Neural progenitor cell (in vitro differentiated cells): Measurements from ENCODE around the gene POLN. TPM values are rescaled to one million over a fixed set of nuclear protein-coding genes. Genes with fewer than 3 reads are reported as not detected.

Experiments used
- DNase-seq: peaks from one replicate; pipeline ENCODE4 v3.0.0-alpha.2; 2016; ENCODE audit warnings: low spot score
- H2AFZ ChIP-seq: fragments of 200-600 bp; sonication (generic); replicated peaks from 2 replicates; pipeline ENCODE4 v1.6.1; 2016; ENCODE audit warnings: antibody characterized with exemption
- H3F3A ChIP-seq: fragments of 200-600 bp; sonication (generic); 2 replicates; pipeline ENCODE4 v1.6.1; 2016; ENCODE audit warnings: antibody characterized with exemption, low read depth
- H3K27ac ChIP-seq: fragments of 200-600 bp; sonication (generic); 2 replicates; pipeline ENCODE4 v1.5.1; 2016; ENCODE audit warnings: mild to moderate bottlenecking
- H3K27me3 ChIP-seq: fragments of 200-600 bp; sonication (generic); 2 replicates; pipeline ENCODE4 v1.6.1; 2016; ENCODE audit warnings: mild to moderate bottlenecking, moderate library complexity
- H3K36me3 ChIP-seq: fragments of 200-600 bp; sonication (generic); 2 replicates; pipeline ENCODE4 v1.5.1; 2016
- H3K4me1 ChIP-seq: fragments of 200-600 bp; sonication (generic); 2 replicates; pipeline ENCODE4 v1.6.1; 2016; ENCODE audit warnings: mixed run types
- H3K4me2 ChIP-seq: fragments of 200-600 bp; sonication (generic); 2 replicates; pipeline ENCODE4 v1.6.1; 2016
- H3K4me3 ChIP-seq: fragments of 200-600 bp; sonication (generic); 2 replicates; pipeline ENCODE4 v1.5.1; 2016
- H3K79me2 ChIP-seq: fragments of 200-600 bp; sonication (generic); 2 replicates; pipeline ENCODE4 v1.6.1; 2016; ENCODE audit warnings: low read depth
- H3K9ac ChIP-seq: fragments of 200-600 bp; sonication (generic); 2 replicates; pipeline ENCODE4 v1.6.1; 2016
- H3K9me3 ChIP-seq: fragments of 200-600 bp; sonication (generic); 2 replicates; pipeline ENCODE4 v1.5.1; 2016; ENCODE audit warnings: low read depth
- H4K20me1 ChIP-seq: fragments of 200-600 bp; sonication (generic); 2 replicates; pipeline ENCODE4 v1.6.1; 2016; ENCODE audit warnings: low read depth
- H3K27ac Mint-ChIP-seq: 3 replicates; pipeline ENCODE4 v1.8.0; 2021; ENCODE audit warnings: mixed read lengths
- H3K27me3 Mint-ChIP-seq: 2 replicates; pipeline ENCODE4 v1.8.0; 2022; ENCODE audit warnings: low read depth, mild to moderate bottlenecking, inconsistent platforms, moderate library complexity, mixed read lengths; ENCODE audit not compliant: insufficient read depth
- H3K36me3 Mint-ChIP-seq: 3 replicates; pipeline ENCODE4 v1.8.0; 2021; ENCODE audit warnings: mixed read lengths
- H3K4me1 Mint-ChIP-seq: 3 replicates; pipeline ENCODE4 v1.8.0; 2021; ENCODE audit warnings: mixed read lengths
- H3K4me3 Mint-ChIP-seq: 3 replicates; pipeline ENCODE4 v1.8.0; 2021; ENCODE audit warnings: mild to moderate bottlenecking, moderate library complexity, mixed read lengths
- H3K9me3 Mint-ChIP-seq: 3 replicates; pipeline ENCODE4 v1.8.0; 2020; ENCODE audit warnings: mixed read lengths
- EZH2 ChIP-seq: fragments of 200-600 bp; sonication (generic); IDR thresholded peaks from 2 replicates; pipeline ENCODE4 v1.6.1; 2017; ENCODE audit warnings: antibody characterized with exemption, mild to moderate bottlenecking, moderate library complexity
- EZH2phosphoT487 ChIP-seq: fragments of 200-600 bp; sonication (generic); IDR thresholded peaks from 2 replicates; pipeline ENCODE4 v1.6.1; 2017; ENCODE audit warnings: antibody characterized with exemption
- total RNA-seq: library from RNA; depleted of rRNA; stranded (reverse); fragments of >200 nt; gene quantifications from 2 replicates; pipeline ENCODE4 v1.2.3, GENCODE V29; 2015; ENCODE audit warnings: low replicate concordance
- TF ChIP-seq, protein P1 (sequence below): fragments of 200-600 bp; sonication (generic); IDR thresholded peaks from 2 replicates; pipeline ENCODE4 v1.5.1; 2017; ENCODE audit warnings: antibody characterized with exemption, mild to moderate bottlenecking

Gene POLN
- total RNA-seq, 1 donor from 2014 or later: 1.7 TPM

DNA sequence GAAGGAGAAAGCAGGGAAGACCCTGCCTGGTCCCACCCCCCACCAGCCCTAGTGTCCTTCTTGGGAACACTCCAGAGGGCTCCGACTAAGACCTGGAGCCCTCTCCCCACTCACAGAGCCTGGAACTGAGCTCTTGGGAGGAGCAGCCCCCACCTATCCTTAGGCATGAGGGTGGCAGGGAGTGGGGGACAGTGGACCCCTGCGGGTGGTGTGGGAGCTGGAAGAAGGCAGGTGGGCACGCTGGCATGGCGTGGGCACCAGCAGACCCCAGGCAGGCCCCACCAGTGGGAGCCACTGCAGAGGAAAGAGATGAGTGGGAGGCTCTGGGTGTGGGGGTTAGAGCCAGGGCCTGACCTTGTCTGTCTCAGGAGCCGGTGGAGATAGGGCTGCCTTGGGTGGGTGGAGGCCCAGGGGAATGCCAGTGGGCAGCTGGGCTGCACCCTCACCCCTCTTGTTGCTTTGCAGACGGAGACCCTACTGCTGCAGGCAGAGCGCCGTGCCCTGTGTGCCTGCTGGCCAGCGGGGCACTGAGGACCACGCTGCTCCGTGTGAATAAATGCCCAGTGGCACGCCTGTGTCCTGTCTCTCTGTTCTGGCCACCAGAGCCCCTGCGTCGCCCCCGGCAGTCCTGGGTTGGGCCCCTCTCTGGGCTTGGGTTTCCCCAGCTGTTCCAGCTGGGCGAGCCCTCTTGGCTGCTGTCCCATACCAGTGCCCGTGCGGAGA, 198.4 kb downstream of the POLN start:
- Histone ChIP-seq H3K4me2 (no peak overlapping the region), H3K27me3 (peaks cover 49% of the 10 kb centered on the region), H3K9ac (no peak overlapping the region), H3K9me3 (no peaks in the 10 kb centered on the region), H3K4me3 (no peak overlapping the region), H3F3A (peaks cover 7% of the 10 kb centered on the region), H2AFZ (no peak overlapping the region), H3K4me1 (peaks cover 5% of the 10 kb centered on the region), H3K36me3 (no peaks in the 10 kb centered on the region), H4K20me1 (peaks cover 14% of the 10 kb centered on the region), H3K79me2 (no peaks in the 10 kb centered on the region), H3K27ac (no peak overlapping the region)
- Mint-ChIP-seq H3K9me3 (no peaks in the 10 kb centered on the region), H3K4me1 (peaks cover 8% of the 10 kb centered on the region), H3K36me3 (peaks cover 2% of the 10 kb centered on the region), H3K27me3 (peaks cover 24% of the 10 kb centered on the region), H3K4me3 (peak overlapping the region; percentile 90), H3K27ac (no peak overlapping the region)
- TF ChIP-seq EZH2phosphoT487: no peak
- no peak for DNase-seq

GRCh38 chr4:2042947-2043395, 198.9 kb downstream of the POLN start:
- no peak overlapping the region for H3K27ac Mint-ChIP-seq
- Histone ChIP-seq H3K27ac (no peak overlapping the region), H3K4me3 (peak overlapping the region; percentile 83), H3K79me2 (no peaks in the 10 kb centered on the region), H3K27me3 (peaks cover 55% of the 10 kb centered on the region), H3K9ac (no peak overlapping the region), H4K20me1 (peaks cover 14% of the 10 kb centered on the region), H2AFZ (no peak overlapping the region), H3K4me1 (peaks cover 5% of the 10 kb centered on the region), H3K4me2 (peak overlapping the region; percentile 86), H3F3A (peaks cover 7% of the 10 kb centered on the region), H3K36me3 (no peaks in the 10 kb centered on the region), H3K9me3 (no peaks in the 10 kb centered on the region)
- TF ChIP-seq EZH2phosphoT487: no peak
- no peak for TF ChIP-seq EZH2
- TF ChIP-seq, protein P1, sequence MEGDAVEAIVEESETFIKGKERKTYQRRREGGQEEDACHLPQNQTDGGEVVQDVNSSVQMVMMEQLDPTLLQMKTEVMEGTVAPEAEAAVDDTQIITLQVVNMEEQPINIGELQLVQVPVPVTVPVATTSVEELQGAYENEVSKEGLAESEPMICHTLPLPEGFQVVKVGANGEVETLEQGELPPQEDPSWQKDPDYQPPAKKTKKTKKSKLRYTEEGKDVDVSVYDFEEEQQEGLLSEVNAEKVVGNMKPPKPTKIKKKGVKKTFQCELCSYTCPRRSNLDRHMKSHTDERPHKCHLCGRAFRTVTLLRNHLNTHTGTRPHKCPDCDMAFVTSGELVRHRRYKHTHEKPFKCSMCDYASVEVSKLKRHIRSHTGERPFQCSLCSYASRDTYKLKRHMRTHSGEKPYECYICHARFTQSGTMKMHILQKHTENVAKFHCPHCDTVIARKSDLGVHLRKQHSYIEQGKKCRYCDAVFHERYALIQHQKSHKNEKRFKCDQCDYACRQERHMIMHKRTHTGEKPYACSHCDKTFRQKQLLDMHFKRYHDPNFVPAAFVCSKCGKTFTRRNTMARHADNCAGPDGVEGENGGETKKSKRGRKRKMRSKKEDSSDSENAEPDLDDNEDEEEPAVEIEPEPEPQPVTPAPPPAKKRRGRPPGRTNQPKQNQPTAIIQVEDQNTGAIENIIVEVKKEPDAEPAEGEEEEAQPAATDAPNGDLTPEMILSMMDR: no peak
- H3K4me1 Mint-ChIP-seq: peaks cover 6% of the 10 kb centered on the region
- no peaks in the 10 kb centered on the region for H3K9me3 Mint-ChIP-seq
- peaks cover 2% of the 10 kb centered on the region for H3K36me3 Mint-ChIP-seq
- H3K27me3 Mint-ChIP-seq: peaks cover 22% of the 10 kb centered on the region
- DNase-seq: no peak
- peak overlapping the region; percentile 90 for H3K4me3 Mint-ChIP-seq

- peak overlapping the region; percentile 7 for H2AFZ ChIP-seq
- H3K27me3 Mint-ChIP-seq: peaks cover 22% of the 10 kb centered on the region
These were observed 199.5 kb downstream of the POLN start for GRCh38 chr4:2042204-2042946.

More at GRCh38 chr4:2042204-2042946, 199.5 kb downstream of the POLN start:
- peaks cover 7% of the 10 kb centered on the region for H3F3A ChIP-seq
- H3K36me3 ChIP-seq: no peaks in the 10 kb centered on the region
- Mint-ChIP-seq H3K9me3 (no peaks in the 10 kb centered on the region), H3K4me3 (peak overlapping the region; percentile 90), H3K36me3 (peaks cover 2% of the 10 kb centered on the region), H3K27ac (no peak overlapping the region), H3K4me1 (peaks cover 6% of the 10 kb centered on the region)
- H4K20me1 ChIP-seq: peaks cover 14% of the 10 kb centered on the region
- peaks cover 5% of the 10 kb centered on the region for H3K4me1 ChIP-seq
- H3K4me3 ChIP-seq: peak overlapping the region; percentile 83
- no peaks in the 10 kb centered on the region for H3K79me2 ChIP-seq
- peak; percentile 70 for DNase-seq
- no peak overlapping the region for H3K9ac ChIP-seq
- H3K9me3 ChIP-seq: no peaks in the 10 kb centered on the region
- H3K27me3 ChIP-seq: peaks cover 60% of the 10 kb centered on the region
- no peak overlapping the region for H3K27ac ChIP-seq
- H3K4me2 ChIP-seq: peak overlapping the region; percentile 86
- TF ChIP-seq, protein P1: no peak
- TF ChIP-seq EZH2 (no peak), EZH2phosphoT487 (no peak)
